KOPT-K1 (cell line): ENCODE measurements around the gene STK33.
"Not testable (repeated sequence)": the region's sequence is repeated elsewhere in the genome, so short reads cannot be mapped to it uniquely, and the experiment has no call there.

ENCODE experiments used
- H3K27ac ChIP-seq: fragments of 200-600 bp; sonication (generic); 2 replicates; pipeline ENCODE4 v1.5.1; 2016; ENCODE audit warnings: antibody characterized with exemption, mild to moderate bottlenecking, low read depth, low read length; ENCODE audit not compliant: poor library complexity, severe bottlenecking
- H3K36me3 ChIP-seq: fragments of 200-600 bp; sonication (generic); 2 replicates; pipeline ENCODE4 v1.5.1; 2017; ENCODE audit warnings: antibody characterized with exemption, mild to moderate bottlenecking, low read length, moderate library complexity; ENCODE audit not compliant: insufficient read depth
- H3K9me3 ChIP-seq: fragments of 200-600 bp; sonication (generic); 2 replicates; pipeline ENCODE4 v1.5.1; 2017; ENCODE audit warnings: antibody characterized with exemption, low read length, mild to moderate bottlenecking; ENCODE audit not compliant: insufficient read depth, poor library complexity, severe bottlenecking

STK33 gene

DNA sequence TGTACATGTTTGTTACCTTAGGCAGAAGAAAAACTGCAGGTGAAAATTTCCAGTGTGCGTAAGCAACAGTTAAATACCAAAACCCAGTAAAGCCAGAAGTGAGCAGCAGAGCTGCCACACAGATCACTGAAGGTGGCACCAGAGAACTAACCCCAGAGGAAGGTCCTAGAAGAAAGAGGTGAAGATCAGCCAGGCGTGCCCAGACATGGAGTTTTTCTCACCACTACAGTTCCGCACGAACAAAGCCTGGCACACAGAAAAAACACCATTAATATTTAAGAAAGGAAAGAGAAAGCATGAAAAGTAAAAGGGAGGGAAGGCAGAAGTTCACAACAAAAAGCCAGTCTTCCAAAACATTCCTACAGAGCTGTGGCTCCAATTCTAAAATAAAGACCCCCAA lies 60.7 kb downstream of the STK33 start:
- no peaks in the 10 kb centered on the region for H3K9me3 ChIP-seq
- H3K36me3 ChIP-seq = no peaks in the 10 kb centered on the region
- H3K27ac ChIP-seq = no peak overlapping the region

DNA sequence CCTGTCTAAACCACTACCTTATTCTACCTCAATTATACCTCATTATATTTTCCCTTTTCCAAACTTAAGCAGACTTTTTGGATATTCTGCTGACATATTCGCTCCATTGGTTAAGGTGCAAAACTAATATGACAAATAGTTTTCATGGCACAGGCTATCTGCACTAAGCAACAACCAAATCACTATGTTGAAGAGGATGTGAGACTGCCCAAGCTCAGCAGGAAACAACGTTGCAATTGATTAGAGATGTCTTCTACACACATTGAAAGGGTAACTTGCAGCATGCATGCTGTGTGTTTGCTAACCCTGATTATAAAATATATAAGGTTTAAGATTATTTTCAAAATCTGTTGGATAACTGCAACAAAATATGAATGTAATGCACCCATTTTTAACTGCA lies 61.6 kb downstream of the STK33 start:
- H3K36me3 ChIP-seq = no peaks in the 10 kb centered on the region
- H3K9me3 ChIP-seq = no peaks in the 10 kb centered on the region
- no peak overlapping the region for H3K27ac ChIP-seq

DNA sequence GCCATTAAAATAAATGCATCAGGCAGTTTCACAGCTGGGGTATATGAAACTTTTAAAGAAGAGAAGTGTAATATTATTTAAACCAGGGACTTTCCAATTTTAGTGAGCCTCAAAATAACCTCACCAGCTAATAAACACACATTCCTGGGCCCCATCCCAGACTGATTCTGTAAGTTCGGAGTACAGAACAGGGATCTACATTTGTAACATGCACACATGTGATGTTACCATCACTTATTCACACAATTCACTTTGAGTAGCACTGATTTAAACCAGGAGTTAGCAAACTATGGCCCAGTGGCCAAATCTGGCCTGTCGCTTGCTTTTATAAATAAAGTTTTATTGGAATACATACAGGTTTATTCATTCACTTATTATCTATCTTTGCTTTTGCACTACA lies 62.0 kb downstream of the STK33 start:
- Histone ChIP-seq H3K9me3 (no peaks in the 10 kb centered on the region), H3K36me3 (no peaks in the 10 kb centered on the region), H3K27ac (no peak overlapping the region)

DNA sequence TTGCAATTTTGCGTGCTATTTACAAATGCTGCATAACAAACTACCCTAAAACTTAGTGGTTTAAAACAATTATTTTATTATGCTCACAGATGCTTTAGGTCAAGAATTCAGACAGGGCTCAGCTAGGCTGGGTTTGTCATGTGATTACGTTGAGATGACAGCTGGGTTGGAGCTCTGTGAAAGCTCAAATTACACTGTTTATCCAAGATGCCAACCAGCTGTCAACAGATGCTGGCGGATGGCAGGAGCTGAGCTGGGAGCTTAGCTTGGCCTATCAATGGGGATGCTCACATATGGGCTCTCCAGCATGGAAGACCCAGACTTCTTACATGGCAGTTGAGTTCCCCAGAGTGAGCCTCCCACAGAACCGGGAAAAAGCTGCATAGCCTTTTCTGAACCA lies 62.7 kb downstream of the STK33 start:
- Histone ChIP-seq H3K9me3 (no peaks in the 10 kb centered on the region), H3K27ac (no peak overlapping the region), H3K36me3 (no peaks in the 10 kb centered on the region)

DNA sequence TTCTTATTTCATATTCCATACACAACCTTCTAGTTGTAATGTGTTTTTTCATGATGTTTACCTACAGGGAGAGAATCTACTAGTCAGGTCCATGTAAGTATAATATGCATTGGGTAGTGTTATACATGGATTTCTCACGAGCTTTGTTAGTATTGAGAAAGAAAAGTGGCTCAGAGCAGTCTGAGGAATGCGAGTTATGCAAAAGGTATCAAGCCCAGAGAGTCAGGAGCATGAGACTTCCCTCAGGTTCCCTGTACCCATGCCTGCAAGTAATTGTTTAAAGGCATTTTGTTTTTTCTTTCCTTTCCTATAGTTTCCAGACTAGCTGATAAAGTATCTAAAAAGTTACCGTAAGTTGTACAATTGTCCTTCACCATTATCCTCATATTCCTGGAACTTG lies 66.1 kb downstream of the STK33 start:
- no peaks in the 10 kb centered on the region for H3K9me3 ChIP-seq

DNA sequence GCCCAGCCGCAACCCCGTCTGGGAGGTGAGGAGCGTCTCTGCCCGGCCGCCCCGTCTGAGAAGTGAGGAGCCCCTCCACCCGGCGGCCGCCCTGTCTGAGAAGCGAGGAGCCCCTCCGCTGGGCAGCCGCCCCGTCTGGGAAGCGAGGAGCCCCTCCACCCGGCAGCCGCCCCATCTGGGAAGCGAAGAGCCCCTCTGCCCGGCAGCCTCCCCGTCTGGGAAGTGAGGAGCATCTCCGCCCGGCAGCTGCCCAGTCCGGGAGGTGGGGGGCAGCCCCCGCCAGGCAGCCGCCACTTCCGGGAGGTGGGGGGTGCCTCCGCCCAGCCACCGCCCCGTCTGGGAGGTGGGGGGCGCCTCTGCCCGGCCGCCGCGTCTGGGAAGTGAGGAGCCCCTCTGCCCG lies 70.6 kb downstream of the STK33 start:
- H3K36me3 ChIP-seq = no peaks in the 10 kb centered on the region
- H3K27ac ChIP-seq = no peak overlapping the region
- H3K9me3 ChIP-seq = no peaks in the 10 kb centered on the region

More for the DNA sequence above, 66.1 kb downstream of the STK33 start:
- Histone ChIP-seq H3K36me3 (no peaks in the 10 kb centered on the region), H3K27ac (no peak overlapping the region)

DNA sequence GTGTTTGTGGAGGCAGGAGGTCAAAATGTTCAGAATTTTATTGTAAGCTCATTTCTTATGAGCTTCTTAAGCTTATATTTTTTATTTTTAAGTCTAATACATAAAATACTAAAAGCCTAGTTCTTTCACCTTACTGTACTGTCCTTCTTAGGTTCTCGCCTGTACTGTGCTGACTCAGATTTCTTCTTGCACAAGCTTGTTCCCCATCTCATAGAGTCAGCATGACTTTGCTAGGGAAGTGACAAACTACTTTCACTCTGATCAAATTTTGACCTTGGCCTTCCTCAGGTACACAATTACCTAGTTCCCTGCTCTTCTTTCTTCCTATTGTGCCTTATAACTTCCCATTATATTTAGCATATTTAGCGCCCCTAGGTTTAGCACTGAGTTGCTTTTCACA lies 81.5 kb downstream of the STK33 start:
- Histone ChIP-seq H3K36me3 (no peaks in the 10 kb centered on the region), H3K9me3 (no peaks in the 10 kb centered on the region), H3K27ac (no peak overlapping the region)

DNA sequence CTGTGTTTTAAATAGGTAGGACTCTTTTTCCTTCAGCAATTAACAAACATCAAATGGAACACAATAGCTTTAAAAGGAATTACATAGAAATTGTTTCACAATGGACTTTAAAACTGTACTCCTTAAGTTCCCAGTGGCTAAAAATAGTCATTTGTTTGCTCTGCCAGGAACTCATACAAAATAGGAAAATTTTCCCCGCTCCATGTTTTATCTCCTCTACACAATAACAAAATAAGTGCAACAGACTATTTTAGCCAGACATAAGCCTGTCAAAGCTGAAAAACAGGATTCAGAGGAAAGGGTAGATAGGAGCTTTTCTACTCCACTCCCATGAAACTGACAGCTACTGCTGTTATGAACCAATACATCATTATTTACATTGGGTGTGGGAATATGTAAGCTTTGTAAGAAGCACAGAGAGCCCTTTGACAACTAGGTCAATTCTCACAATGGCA lies 90.1 kb downstream of the STK33 start:
- no peaks in the 10 kb centered on the region for H3K9me3 ChIP-seq
- no peak overlapping the region for H3K27ac ChIP-seq
- no peaks in the 10 kb centered on the region for H3K36me3 ChIP-seq

DNA sequence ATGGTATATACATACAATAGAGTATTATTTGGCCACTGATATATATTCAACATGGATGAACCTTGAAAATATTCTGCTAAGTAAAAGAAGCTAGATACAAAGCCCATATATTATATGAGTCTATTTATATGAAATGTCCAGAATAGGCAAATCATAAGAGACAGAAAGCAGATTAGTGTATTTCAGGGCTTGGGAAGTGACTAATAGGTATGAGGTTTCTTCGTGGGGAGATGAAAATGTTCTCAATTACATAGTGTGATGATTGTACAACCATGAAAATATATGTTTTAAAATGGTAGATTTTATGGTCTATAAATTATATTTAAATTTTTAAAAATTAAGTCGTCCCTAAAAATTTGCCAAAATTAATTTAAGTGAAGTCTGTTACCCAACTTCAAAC lies 92.2 kb downstream of the STK33 start:
- H3K27ac ChIP-seq = no peak overlapping the region
- no peaks in the 10 kb centered on the region for H3K9me3 ChIP-seq
- no peaks in the 10 kb centered on the region for H3K36me3 ChIP-seq

DNA sequence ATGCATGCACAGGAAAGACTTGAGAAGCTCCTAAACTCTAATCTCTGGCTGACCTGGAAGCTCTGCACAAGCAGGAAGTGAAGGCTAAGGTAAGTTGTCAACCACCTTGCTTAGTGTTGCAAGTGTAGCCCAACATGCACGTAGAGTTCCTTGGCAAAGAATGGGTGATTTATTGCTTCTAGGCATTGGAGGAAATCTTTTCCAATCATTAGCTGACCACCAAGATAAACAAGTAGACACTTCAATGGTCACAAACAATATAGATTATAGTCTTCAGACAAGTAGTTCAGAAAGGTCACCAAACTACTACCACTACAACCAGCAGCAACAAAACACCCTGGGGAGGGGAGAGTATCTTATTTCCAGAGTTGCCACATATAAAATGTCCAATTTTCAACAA lies 105.6 kb downstream of the STK33 start:
- Histone ChIP-seq H3K27ac (no peak overlapping the region), H3K36me3 (no peaks in the 10 kb centered on the region), H3K9me3 (no peaks in the 10 kb centered on the region)

DNA sequence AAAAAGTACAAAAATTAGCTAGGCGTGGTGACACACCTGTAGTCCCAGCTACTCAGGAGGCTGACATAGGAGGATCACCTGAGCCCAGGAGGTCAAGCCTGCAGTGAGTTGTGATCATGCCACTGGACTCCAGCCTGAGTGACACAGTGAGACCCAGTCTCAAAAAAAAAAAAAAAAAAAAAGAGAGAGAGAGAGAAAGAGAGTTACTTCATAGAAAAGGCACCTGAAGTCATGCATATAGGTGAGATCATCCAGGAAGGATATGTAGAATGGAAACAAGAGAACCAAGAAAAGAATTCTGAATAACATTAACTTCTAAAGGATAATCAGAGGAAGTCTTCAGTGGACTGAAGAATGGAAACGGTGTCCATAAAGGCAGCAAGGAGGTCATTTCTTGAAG lies 106.8 kb downstream of the STK33 start:
- H3K36me3 ChIP-seq = no peaks in the 10 kb centered on the region
- H3K9me3 ChIP-seq = no peaks in the 10 kb centered on the region
- H3K27ac ChIP-seq = no peak overlapping the region

DNA sequence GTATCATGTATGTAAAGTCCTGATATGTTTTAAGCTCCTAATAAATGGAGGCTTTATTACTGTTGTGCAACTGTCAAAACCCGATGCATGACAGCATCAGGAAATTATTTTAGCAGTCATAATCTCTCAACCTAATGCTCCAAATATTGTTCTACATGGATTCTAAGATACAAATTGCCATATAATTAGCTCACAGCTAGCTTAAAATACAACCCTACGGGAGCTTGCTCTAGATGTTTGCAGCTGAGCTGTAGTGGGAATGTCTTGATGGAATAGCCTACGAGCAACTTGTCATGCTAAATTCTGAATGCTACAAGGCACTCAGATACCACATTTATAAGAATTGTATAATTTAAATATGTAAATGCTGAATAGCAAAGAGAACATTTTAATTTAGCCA lies 109.8 kb downstream of the STK33 start:
- no peaks in the 10 kb centered on the region for H3K36me3 ChIP-seq
- no peak overlapping the region for H3K27ac ChIP-seq
- H3K9me3 ChIP-seq = no peaks in the 10 kb centered on the region

DNA sequence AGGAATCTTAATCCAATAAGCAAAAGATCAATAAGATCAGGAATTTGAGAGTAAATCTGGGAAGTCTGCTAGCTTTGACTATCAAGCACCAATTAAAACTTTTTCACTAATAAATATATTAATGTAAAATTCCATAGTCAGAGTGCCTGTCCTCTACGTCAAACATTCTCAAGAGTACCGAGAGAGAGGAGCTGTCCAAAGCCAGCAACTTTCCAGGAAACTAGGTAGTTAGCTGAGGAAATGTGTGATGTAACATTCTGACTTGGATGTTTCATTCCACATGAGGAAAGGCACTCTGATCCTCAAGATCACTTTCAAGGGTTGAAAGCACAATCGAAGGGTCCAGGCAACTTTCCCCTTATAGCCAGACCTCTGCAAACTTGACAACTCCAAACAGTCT lies 113.2 kb downstream of the STK33 start:
- Histone ChIP-seq H3K36me3 (no peaks in the 10 kb centered on the region), H3K9me3 (no peaks in the 10 kb centered on the region), H3K27ac (no peak overlapping the region)

DNA sequence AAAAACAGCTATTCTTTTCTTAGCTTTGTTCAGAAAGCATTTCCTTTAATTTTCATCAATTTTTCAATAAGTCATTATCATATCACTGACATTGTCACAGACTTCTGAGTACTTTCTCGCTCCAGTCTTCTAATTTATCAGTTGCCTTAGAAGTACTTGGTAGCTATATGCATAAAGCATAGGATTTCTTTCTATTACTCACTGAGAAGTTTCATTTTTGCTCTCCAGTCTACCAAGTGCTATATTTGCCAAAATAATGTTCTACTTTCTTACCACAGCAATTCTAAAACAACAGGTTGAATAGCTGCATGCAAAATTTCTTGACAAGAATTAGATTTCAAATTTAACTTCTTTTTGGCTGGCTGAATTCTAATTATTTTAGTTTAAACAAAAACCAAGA lies 116.3 kb downstream of the STK33 start:
- H3K27ac ChIP-seq = no peak overlapping the region
- no peaks in the 10 kb centered on the region for H3K36me3 ChIP-seq
- no peaks in the 10 kb centered on the region for H3K9me3 ChIP-seq

DNA sequence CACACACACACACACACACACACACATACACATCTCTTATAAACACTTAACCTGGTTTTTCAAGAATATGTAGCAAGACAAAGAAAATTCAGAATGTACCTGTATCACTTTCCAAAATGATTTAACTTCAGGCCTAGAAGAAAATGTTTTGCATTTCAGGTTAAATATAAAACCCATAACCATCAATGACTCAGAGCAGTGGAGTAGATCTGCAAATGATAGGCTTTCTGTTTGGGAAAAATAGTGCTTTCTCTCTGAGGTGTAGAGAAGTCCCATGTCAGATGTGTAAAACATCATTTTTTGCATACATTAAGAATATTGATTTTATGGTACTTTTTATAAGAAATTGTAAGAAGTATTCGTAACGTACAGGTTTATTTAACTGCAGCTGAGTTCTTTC lies 116.9 kb downstream of the STK33 start:
- Histone ChIP-seq H3K36me3 (no peaks in the 10 kb centered on the region), H3K27ac (no peak overlapping the region), H3K9me3 (no peaks in the 10 kb centered on the region)

DNA sequence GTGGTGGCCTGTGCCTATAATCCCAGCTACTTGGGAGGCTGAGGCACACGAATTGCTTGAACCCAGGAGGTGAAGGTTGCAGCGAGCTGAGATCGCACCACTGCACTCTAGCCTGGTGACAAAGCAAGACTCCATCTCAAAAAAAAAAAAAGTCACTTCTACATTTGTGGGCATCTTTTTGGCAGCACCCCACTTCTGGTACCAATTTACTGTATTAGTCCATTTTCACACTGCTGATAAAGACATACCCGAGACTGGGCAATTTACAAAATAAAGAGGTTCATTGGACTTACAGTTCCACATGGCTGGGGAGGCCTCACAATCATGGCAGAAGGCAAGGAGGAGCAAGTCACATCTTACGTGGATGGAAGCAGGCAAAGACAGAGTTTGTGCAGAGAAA lies 126.2 kb downstream of the STK33 start:
- not testable (repeated sequence) for H3K27ac ChIP-seq, H3K36me3 ChIP-seq

DNA sequence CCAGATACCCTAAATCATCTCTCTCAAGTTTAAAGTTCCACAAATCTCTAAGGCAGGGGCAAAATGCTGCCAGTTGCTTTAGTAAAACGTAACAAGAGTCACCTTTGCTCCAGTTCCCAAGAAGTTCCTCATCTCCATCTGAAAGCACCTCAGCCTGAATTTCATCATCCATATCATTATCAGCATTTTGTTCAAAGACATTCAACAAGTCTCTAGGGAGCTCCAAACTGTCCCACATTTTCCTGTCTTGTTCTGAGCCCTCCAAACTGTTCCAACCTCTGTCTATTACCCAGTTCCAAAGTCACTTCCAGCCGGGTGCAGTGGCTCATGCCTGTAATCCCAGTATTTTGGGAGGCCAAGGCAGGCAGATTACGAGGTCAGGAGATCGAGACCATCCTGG lies 126.7 kb downstream of the STK33 start:
- H3K9me3 ChIP-seq, H3K27ac ChIP-seq, H3K36me3 ChIP-seq: not testable (repeated sequence)

More for the DNA sequence above, 126.2 kb downstream of the STK33 start:
- not testable (repeated sequence) for H3K9me3 ChIP-seq
